Retinal pigment epithelial cell (primary cell): Measurements from ENCODE around the gene C17orf67.

Experiments
- DNase-seq: peaks from one replicate; pipeline ENCODE4 v3.0.0-alpha.2; 2010; ENCODE audit warnings: low read depth
- H3K4me3 ChIP-seq: 2 replicates; pipeline ENCODE4 v1.5.1; 2011; ENCODE audit warnings: mild to moderate bottlenecking, low read length, control low read depth, moderate library complexity
- TF ChIP-seq, protein P1 (sequence below): conservative IDR thresholded peaks from 2 replicates; pipeline ENCODE4 v1.5.1; 2011; ENCODE audit warnings: low read depth, low read length, control low read depth, inconsistent platforms

The C17orf67 gene

DNA sequence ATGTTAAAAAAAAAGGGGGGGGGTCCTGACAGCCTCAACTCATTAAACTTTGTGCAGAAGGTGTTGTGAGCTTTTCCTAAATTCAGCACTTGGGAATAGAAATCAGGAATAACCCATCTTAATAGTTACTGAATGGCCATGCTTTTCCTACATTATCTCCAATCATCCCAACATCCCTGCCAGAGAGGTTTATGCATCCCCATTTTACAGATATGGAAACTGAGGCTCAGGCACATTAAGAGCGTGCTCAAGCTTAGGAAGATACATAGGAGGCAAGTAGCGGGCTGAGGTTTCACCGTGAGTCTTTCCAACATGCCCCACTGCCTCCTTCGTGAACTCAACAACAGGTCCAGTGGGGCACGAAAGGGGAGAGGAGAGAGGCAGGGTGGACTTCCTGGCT, 78.4 kb downstream of the C17orf67 start:
- no peak overlapping the region for H3K4me3 ChIP-seq
- no peak for DNase-seq
- TF ChIP-seq, protein P1, sequence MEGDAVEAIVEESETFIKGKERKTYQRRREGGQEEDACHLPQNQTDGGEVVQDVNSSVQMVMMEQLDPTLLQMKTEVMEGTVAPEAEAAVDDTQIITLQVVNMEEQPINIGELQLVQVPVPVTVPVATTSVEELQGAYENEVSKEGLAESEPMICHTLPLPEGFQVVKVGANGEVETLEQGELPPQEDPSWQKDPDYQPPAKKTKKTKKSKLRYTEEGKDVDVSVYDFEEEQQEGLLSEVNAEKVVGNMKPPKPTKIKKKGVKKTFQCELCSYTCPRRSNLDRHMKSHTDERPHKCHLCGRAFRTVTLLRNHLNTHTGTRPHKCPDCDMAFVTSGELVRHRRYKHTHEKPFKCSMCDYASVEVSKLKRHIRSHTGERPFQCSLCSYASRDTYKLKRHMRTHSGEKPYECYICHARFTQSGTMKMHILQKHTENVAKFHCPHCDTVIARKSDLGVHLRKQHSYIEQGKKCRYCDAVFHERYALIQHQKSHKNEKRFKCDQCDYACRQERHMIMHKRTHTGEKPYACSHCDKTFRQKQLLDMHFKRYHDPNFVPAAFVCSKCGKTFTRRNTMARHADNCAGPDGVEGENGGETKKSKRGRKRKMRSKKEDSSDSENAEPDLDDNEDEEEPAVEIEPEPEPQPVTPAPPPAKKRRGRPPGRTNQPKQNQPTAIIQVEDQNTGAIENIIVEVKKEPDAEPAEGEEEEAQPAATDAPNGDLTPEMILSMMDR: no peak

DNA sequence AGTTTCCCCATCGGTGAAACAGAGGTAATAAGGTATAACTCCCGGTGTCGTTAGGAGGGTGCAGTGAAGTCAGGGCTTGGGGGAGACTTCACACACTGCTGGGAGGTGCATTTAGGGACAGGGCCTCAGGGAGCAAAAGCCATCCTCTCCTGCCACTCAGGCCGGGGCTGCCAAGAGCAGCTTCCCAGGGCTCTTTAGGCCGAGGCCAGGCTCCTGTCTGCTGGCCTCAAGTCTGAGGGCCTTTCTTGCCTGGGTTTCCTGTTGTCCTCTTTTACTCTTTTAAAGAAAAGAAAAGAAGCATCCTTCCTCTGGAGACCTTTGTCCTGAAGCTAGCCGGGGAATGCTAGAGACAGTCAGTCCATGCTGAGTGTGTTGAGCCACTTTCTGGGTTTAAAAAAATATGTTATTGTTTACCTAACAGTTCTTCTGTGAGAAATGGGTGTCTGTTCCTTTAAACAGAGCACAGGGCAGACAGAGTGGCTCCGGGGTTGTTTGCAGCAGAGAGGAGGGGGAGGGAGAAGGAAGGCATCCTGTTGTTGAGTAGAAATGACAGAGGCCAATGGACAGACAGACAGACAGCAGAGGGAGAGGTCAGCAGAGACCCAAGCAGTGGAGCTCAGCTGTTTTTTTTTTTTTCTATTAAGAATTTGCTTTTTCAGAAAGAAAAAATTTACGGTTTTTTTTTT, 79.1 kb downstream of the C17orf67 start:
- TF ChIP-seq, protein P1: no peak
- peak; percentile 7 for DNase-seq
- no peak overlapping the region for H3K4me3 ChIP-seq

DNA sequence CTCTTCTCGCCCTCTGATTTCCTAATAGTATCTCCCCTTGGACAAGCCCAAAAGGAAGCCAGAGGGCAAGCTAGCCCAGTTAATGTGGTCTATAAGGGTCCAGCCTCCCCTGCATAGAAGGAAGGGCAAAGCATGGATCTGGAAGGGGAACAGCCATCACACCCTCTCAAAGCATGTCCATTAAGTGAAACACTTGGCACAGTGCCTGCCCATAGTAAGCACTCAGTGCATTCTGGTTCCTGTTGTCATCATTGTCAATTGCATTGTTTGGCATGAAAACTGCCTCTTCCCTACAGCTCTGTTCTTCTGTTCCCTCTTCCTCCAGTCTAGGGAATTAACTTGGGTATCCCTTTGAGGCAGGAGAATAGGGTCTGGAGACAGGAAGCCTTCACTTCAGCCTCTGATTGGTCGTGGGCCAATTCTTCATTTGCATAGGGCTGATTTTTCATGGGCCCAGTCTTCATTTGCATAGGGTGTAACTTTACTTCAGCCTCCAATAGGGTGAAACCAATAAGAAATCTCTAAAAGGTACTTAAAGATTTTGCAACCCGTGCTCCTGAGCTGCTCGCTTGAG, 81.4 kb downstream of the C17orf67 start:
- no peak for DNase-seq
- TF ChIP-seq, protein P1: no peak
- no peak overlapping the region for H3K4me3 ChIP-seq

DNA sequence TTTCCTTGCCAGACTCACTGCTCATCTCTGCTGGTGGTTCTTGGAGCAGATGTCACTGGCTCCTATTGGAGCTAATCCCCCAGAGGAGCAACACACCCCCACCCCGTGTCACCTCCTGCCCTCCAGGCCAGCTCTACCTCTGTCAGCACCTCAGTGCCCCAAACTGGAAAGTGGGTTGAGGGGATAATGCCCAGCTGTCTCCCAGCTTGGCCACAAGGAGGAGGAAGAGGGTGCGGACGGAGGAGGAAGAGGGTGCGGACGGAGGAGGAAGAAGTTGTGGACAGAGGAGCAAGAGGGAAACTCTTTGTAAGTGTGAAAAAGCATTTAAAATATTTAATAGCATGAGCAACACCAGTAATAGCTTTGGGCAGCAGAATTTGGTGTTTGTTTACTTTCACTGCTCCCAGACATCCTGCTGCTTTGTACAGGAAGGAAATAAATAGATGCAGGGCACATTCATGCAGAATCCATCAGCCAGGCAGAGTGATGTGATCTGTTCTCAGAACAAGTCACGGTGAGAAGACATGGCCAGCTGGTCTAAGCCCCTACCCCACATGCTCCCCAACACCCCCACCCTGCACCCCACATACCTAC, 82.5 kb downstream of the C17orf67 start:
- TF ChIP-seq, protein P1: no peak
- H3K4me3 ChIP-seq: no peak overlapping the region
- no peak for DNase-seq

DNA sequence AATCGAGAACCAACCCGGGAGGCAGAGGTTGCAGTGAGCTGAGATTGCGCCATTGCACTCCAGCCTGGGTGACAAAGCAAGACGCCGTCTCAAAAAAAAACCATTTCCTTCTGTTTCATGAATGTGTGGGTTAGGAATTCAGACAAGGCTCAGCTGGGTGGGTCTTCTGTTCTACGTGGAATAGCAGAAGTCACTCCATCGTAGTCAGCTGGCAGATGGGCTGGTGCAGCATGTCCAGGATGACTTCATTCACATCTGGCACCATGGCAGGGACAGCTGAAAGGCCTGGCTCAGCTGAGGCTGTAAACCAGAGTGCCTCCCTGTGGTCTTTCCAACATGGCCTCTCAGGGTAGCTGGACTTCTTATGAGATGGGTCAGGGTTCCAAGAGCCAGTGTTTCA, 89.0 kb downstream of the C17orf67 start:
- DNase-seq: no peak
- TF ChIP-seq, protein P1: no peak
- H3K4me3 ChIP-seq: no peak overlapping the region

DNA sequence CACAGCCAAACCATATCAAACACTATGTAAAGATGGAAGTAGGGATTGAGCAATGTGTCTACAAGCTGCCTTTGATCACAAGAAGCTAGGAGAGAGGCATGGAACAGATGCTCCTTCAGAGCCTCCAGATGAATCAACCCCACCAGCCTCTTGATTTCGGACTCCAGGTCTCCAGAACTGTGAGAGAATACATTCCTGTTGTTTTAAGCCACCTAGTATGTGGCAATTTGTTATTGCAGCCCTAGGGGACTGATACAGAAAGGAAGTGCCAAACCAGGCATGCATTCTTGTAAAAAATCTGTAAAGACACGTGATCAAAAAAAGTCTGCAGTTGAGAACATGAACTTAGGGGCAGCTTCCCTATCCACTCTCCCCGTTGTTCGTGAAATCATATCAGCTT, 91.1 kb downstream of the C17orf67 start:
- no peak overlapping the region for H3K4me3 ChIP-seq
- DNase-seq: no peak
- TF ChIP-seq, protein P1: no peak
